Measurements from ENCODE around the gene ROR2. TPM values are rescaled to one million over a fixed set of nuclear protein-coding genes. Genes with fewer than 3 reads are reported as not detected.

The ROR2 gene
- total and polyA plus RNA-seq, 11 donors = 0.18 to 9.0 (median 0.49) TPM

DNA sequence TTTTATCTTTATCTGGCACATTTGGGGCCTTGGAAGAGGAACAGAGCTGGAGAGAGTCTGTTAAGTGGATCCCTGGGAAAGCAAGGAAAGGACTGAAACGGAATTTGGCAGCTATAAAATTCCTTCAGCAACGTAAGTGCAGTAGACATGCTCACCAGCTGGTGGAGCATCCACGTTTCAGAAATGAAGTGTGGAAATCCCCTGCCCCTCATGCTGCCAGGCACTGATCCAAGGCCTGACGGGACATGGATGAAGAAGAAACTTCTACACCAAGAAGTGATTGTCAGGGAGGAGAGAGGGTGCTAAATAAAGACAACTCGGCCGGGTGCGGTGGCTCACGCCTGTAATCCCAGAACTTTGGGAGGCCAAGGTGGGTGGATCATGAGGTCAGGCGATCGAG lies 209.3 kb downstream of the ROR2 start:
- ATAC-seq (peak in 2 of 4 donors; percentile 47 to 71), DNase-seq (peak in 3 of 5 donors; percentile 47 to 64 (median 49))
- no peaks in the 10 kb centered on the region for H3K9me3 ChIP-seq

DNA sequence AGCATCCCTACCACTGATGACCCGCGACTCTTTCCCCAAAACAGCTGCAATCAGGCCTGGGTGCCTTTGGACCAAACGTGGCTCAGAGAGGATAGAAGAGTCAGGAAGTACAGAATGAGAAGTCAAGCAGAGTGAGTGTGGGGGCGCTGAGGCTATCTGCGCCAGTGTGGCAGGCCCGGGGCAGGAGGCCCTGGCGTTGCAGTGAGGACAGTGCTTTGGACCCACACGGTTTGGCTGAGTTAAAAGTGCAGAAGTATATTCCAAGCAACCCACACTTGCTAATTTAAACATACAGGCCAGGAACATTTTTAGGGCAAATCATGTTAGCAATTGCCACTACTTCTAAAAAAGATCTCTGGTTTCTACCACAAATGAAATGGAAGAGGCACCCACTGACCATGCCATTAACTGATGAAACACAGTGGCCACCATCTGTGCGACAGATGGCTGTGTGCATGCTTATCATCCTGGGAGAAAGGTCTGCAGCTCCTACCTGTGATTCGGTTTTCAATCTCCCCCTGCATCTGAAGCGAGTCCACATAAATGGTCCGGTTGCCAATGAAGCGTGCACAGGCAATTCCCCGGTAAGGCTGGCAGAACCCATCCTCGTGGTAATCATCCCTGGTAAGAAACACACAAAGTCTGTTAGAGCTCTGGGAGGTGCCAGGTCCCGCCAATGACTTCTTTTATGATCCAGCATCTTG lies 213.0 kb downstream of the ROR2 start:
- no peak overlapping the region for H3K27ac ChIP-seq
- H3K9me3 ChIP-seq = no peaks in the 10 kb centered on the region
- no peaks in the 10 kb centered on the region for H3K36me3 ChIP-seq
- peaks cover 0 to 5% (median 0%) of the 10 kb centered on the region in 9 donors for H3K27me3 ChIP-seq
- 83 to 94% (median 89%) methylated on average over 15 to 16 of the region's 16 CpGs for WGBS, 4 donors
- DNase-seq (no peak), ATAC-seq (no peak)
- TF ChIP-seq, protein P1, sequence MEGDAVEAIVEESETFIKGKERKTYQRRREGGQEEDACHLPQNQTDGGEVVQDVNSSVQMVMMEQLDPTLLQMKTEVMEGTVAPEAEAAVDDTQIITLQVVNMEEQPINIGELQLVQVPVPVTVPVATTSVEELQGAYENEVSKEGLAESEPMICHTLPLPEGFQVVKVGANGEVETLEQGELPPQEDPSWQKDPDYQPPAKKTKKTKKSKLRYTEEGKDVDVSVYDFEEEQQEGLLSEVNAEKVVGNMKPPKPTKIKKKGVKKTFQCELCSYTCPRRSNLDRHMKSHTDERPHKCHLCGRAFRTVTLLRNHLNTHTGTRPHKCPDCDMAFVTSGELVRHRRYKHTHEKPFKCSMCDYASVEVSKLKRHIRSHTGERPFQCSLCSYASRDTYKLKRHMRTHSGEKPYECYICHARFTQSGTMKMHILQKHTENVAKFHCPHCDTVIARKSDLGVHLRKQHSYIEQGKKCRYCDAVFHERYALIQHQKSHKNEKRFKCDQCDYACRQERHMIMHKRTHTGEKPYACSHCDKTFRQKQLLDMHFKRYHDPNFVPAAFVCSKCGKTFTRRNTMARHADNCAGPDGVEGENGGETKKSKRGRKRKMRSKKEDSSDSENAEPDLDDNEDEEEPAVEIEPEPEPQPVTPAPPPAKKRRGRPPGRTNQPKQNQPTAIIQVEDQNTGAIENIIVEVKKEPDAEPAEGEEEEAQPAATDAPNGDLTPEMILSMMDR (IDR thresholded peaks at IDR 0.05) = no peak
- no peak for TF ChIP-seq POLR2A (IDR thresholded peaks at IDR 0.05)
- no peak overlapping the region for H3K4me3 ChIP-seq
- intact Hi-C loops (cut with DNase I) = loop anchor here in 1 of 10 donors (10.0 kb wide), 1 partner anchor 58 kb away; no protein-coding TSS in a partner anchor
- no peaks in the 10 kb centered on the region for H3K4me1 ChIP-seq

More for the DNA sequence above, 209.3 kb downstream of the ROR2 start:
- Histone ChIP-seq H3K36me3 (no peaks in the 10 kb centered on the region), H3K27me3 (peaks cover 0 to 5% (median 0%) of the 10 kb centered on the region in 9 donors), H3K4me3 (no peak overlapping the region), H3K4me1 (no peaks in the 10 kb centered on the region), H3K27ac (peak overlapping the region in 1 of 12 donors; percentile 69)
- no peak for TF ChIP-seq POLR2A (IDR thresholded peaks at IDR 0.05)
- TF ChIP-seq, protein P1 (IDR thresholded peaks at IDR 0.05) = peak in 4 of 12 donors; percentile 10 to 33 (median 20)
- intact Hi-C loops (cut with DNase I) = no loop called here
- WGBS, 4 donors = 53 to 60% (median 56%) methylated on average over 10 of the region's 10 CpGs

DNA sequence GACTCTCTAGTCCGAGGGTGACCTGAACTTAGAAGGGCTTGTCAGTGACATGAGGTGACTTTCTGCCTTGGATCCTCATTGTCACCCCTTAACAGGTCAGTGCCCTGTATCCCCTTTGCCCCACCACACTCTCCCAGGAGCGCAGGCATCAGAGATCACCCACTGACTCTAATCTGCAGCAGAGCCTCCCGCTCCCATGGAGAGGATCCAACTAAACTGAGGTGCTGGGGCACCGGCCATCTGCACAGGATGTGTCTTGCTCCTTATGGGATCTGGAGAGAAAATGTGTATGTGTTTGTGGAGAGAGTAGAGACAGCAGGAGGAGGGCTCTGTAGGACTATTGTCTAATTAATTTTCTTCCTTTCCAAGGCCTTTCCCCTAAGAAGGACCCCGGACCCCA lies 213.7 kb downstream of the ROR2 start:
- no peaks in the 10 kb centered on the region for H3K36me3 ChIP-seq
- H3K27me3 ChIP-seq = peaks cover 0 to 5% (median 0%) of the 10 kb centered on the region in 9 donors
- H3K4me3 ChIP-seq = no peak overlapping the region
- WGBS, 4 donors = 80 to 89% (median 83%) methylated on average over 5 of the region's 5 CpGs
- no peaks in the 10 kb centered on the region for H3K4me1 ChIP-seq
- H3K9me3 ChIP-seq = no peaks in the 10 kb centered on the region
- H3K27ac ChIP-seq = no peak overlapping the region
- no peak for TF ChIP-seq POLR2A (IDR thresholded peaks at IDR 0.05)
- TF ChIP-seq, protein P1 (IDR thresholded peaks at IDR 0.05) = no peak
- no peak for ATAC-seq
- intact Hi-C loops (cut with DNase I) = loop anchor here in 1 of 10 donors (10.0 kb wide), 1 partner anchor 58 kb away; no protein-coding TSS in a partner anchor
- DNase-seq = peak in 1 of 5 donors; percentile 15

DNA sequence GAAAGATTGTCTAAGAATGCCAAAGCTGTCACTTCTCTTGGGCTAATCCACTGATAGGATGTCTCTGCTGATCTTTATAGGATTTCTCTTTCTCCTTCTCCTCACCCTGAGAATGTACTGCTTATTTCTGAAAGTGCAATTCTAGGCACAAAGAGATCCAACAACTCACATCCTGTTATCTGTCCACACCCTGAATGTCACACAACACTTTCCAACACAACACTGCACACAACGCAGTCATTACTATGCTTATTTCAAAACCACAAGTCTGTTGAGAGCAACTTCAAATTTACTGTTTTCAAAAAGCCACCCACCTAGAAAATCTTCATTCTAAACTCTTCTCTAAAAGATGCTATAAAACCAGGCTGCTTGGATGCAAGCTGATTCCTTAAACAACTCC lies 215.0 kb downstream of the ROR2 start:
- no peaks in the 10 kb centered on the region for H3K36me3 ChIP-seq
- H3K4me3 ChIP-seq = no peak overlapping the region
- H3K27me3 ChIP-seq = peaks cover 0 to 5% (median 0%) of the 10 kb centered on the region in 9 donors
- 88 to 97% (median 90%) methylated on average over 1 of the region's 1 CpG for WGBS, 4 donors
- H3K27ac ChIP-seq = peak overlapping the region in 1 of 12 donors; percentile 49
- intact Hi-C loops (cut with DNase I) = loop anchor here in 1 of 10 donors (10.0 kb wide), 1 partner anchor 60 kb away; no protein-coding TSS in a partner anchor
- H3K4me1 ChIP-seq = no peaks in the 10 kb centered on the region
- H3K9me3 ChIP-seq = no peaks in the 10 kb centered on the region
- ATAC-seq (no peak), DNase-seq (no peak)
- no peak for TF ChIP-seq POLR2A (IDR thresholded peaks at IDR 0.05)
- TF ChIP-seq, protein P1 (IDR thresholded peaks at IDR 0.05) = no peak

Measured in heart left ventricle (tissue), 16 donors.